GM10847 (cell line): ENCODE data around the gene SLC12A6.

ENCODE experiments used
- POLR2A ChIP-seq: IDR thresholded peaks from 2 replicates; pipeline ENCODE4 v1.6.1; 2011; ENCODE audit not compliant: insufficient read length; ENCODE audit errors: extremely low read depth

Gene SLC12A6

GRCh38 chr15:34206011-34206410 is 131.6 kb downstream of the SLC12A6 start:
- no peak for TF ChIP-seq POLR2A

DNA sequence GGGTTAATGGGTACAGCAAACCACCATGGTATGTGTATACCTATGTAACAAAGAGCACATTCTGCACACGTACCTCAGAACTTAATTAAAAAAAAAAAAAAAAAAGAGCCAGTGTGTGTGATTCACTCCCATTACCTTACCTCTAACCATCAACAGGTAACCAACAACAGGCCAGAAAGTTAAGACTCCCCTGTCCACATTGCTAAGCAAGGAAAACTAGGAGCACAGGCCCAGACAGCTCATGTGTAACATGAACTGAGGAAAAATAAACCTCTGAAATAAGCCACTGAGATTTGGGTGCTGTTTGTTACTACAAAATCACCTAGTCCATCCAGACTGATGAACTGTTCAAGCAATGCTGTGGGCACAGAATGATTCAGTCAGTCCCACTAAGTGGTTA is 133.6 kb downstream of the SLC12A6 start:
- TF ChIP-seq POLR2A = no peak

- no peak for TF ChIP-seq POLR2A
These were observed 134.3 kb downstream of the SLC12A6 start for GRCh38 chr15:34203305-34203704.

GRCh38 chr15:34188711-34189110 is 148.9 kb downstream of the SLC12A6 start:
- TF ChIP-seq POLR2A = no peak

DNA sequence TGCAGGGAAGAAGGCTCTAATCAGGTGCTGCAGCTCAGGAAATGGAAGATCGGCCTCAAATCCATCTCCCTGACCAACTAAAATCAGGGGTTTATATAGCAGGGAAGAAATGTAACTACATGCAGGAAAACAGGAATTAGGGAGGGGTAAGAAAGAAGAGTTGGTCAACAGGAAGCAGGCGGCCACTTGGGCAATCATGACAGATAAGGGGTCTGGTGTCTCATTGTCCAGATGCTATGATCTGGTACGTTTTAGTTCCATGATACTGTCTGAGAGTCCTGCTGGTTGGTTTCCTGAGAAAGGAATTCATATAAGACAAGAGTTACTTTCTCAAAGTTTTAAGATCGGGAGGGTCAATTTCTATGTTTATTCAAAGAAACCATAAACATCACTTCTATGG is 151.9 kb downstream of the SLC12A6 start:
- no peak for TF ChIP-seq POLR2A

GRCh38 chr15:34182942-34183341 is 154.6 kb downstream of the SLC12A6 start:
- TF ChIP-seq POLR2A = no peak
